Measurements from ENCODE around the gene SIPA1L3.

Gene SIPA1L3

DNA sequence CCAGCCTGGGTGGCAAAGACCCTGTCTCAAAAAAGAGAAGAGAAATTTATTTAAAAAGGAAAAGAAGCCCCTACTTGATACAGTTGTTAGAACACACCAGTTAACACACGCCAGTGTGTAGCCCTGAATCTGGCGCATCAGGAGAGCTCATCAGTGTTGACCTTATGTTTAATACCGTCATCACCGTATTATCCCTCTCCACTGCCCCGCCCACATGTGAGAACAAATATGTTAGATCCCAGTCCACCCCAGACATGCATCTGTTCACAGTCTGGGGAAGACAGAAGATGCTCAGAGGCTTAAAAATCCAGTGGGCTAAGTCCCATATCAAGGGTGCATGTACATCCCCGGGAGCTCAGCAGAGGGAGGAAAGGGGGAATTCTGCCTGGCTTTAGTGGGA is 161.8 kb downstream of the SIPA1L3 start:
- Histone ChIP-seq H3K27ac (ENCODE audit: extremely low read depth, low read depth, low read length) (no peak overlapping the region), H3K36me3 (ENCODE audit: control insufficient read depth in 2 of 2, insufficient read depth in 1 of 2, low read length in 2 of 2) (peaks cover 0 to 6% of the 10 kb centered on the region in 2 experiments; a peak in 1 of 3 replicates), H3K4me1 (ENCODE audit: control insufficient read depth, insufficient read depth, low read length) (no peaks in the 10 kb centered on the region), H3K4me3 (ENCODE audit: low read depth, low read length) (no peak overlapping the region), H3K9me3 (ENCODE audit: control insufficient read depth, insufficient read depth, low read depth, low read length) (no peaks in the 10 kb centered on the region)
- POLR2A ChIA-PET: interaction anchor here (0.6 kb wide), 2 partner anchors 15 to 861 kb away, joined by 3 read pairs; no protein-coding TSS in a partner anchor
- TF ChIP-seq ZNF660 (tag by site-specific recombination; IDR thresholded peaks at IDR 0.05) (no peak), ZNF433 (tag by site-specific recombination; IDR thresholded peaks at IDR 0.05; ENCODE audit: low read depth) (no peak), ZNF133 (tag by site-specific recombination; IDR thresholded peaks at IDR 0.05) (no peak), ZNF221 (tag by site-specific recombination; IDR thresholded peaks at IDR 0.05; ENCODE audit: borderline replicate concordance) (no peak), OVOL3 (tag by site-specific recombination; IDR thresholded peaks at IDR 0.05) (no peak), ZNF530 (tag by site-specific recombination; IDR thresholded peaks at IDR 0.05; ENCODE audit: low read depth) (no peak), ZNF558 (tag by site-specific recombination; IDR thresholded peaks at IDR 0.05) (no peak), ZBTB21 (tag by site-specific recombination; IDR thresholded peaks at IDR 0.05) (no peak), ZNF837 (tag by site-specific recombination; IDR thresholded peaks at IDR 0.05) (no peak), EGR2 (tag by site-specific recombination; IDR thresholded peaks at IDR 0.05; ENCODE audit: low read depth) (no peak), ZNF214 (tag by site-specific recombination; IDR thresholded peaks at IDR 0.05; ENCODE audit: borderline replicate concordance) (no peak), ZNF24 (tag by site-specific recombination; IDR thresholded peaks at IDR 0.05) (no peak), ZNF366 (tag by site-specific recombination; conservative IDR thresholded peaks at IDR 0.05) (no peak), MYNN (tag by site-specific recombination; IDR thresholded peaks at IDR 0.05; ENCODE audit: borderline replicate concordance) (no peak)
- TF ChIP-seq, protein P1, sequence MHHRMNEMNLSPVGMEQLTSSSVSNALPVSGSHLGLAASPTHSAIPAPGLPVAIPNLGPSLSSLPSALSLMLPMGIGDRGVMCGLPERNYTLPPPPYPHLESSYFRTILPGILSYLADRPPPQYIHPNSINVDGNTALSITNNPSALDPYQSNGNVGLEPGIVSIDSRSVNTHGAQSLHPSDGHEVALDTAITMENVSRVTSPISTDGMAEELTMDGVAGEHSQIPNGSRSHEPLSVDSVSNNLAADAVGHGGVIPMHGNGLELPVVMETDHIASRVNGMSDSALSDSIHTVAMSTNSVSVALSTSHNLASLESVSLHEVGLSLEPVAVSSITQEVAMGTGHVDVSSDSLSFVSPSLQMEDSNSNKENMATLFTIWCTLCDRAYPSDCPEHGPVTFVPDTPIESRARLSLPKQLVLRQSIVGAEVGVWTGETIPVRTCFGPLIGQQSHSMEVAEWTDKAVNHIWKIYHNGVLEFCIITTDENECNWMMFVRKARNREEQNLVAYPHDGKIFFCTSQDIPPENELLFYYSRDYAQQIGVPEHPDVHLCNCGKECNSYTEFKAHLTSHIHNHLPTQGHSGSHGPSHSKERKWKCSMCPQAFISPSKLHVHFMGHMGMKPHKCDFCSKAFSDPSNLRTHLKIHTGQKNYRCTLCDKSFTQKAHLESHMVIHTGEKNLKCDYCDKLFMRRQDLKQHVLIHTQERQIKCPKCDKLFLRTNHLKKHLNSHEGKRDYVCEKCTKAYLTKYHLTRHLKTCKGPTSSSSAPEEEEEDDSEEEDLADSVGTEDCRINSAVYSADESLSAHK (tag by site-specific recombination; IDR thresholded peaks at IDR 0.05): no peak
- TF ChIP-seq, protein P2, sequence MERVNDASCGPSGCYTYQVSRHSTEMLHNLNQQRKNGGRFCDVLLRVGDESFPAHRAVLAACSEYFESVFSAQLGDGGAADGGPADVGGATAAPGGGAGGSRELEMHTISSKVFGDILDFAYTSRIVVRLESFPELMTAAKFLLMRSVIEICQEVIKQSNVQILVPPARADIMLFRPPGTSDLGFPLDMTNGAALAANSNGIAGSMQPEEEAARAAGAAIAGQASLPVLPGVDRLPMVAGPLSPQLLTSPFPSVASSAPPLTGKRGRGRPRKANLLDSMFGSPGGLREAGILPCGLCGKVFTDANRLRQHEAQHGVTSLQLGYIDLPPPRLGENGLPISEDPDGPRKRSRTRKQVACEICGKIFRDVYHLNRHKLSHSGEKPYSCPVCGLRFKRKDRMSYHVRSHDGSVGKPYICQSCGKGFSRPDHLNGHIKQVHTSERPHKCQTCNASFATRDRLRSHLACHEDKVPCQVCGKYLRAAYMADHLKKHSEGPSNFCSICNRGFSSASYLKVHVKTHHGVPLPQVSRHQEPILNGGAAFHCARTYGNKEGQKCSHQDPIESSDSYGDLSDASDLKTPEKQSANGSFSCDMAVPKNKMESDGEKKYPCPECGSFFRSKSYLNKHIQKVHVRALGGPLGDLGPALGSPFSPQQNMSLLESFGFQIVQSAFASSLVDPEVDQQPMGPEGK (tag by site-specific recombination; IDR thresholded peaks at IDR 0.05): no peak
- TF ChIP-seq, protein P3, sequence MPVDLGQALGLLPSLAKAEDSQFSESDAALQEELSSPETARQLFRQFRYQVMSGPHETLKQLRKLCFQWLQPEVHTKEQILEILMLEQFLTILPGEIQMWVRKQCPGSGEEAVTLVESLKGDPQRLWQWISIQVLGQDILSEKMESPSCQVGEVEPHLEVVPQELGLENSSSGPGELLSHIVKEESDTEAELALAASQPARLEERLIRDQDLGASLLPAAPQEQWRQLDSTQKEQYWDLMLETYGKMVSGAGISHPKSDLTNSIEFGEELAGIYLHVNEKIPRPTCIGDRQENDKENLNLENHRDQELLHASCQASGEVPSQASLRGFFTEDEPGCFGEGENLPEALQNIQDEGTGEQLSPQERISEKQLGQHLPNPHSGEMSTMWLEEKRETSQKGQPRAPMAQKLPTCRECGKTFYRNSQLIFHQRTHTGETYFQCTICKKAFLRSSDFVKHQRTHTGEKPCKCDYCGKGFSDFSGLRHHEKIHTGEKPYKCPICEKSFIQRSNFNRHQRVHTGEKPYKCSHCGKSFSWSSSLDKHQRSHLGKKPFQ (tag by site-specific recombination; IDR thresholded peaks at IDR 0.05): no peak
- CTCF ChIA-PET: interaction anchor here (1.2 kb wide), 1 partner anchor 166 kb away, joined by 3 read pairs; no protein-coding TSS in a partner anchor

DNA sequence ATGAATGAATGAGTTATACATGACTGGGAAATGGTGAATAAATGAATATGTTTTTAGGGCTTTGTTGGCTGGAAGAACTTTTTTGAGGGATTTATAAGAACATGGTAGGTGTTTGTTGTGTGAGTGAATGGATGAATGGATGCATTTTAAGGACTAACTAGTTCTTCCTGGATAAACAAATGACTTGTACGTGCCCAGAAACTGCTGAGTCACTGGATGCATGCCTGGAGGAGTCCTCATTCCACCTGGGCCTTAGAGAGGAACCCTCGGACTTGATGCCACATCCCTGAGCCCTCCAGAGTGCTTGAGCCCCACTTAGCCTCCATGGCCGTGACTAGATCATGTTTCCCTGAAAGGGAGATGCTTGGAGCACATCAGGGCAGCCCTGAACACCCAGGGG is 163.6 kb downstream of the SIPA1L3 start:
- TF ChIP-seq, protein P2 (tag by site-specific recombination; IDR thresholded peaks at IDR 0.05): no peak
- TF ChIP-seq GLI2 (tag by site-specific recombination; IDR thresholded peaks at IDR 0.05; ENCODE audit: borderline replicate concordance, low read depth) (no peak), ZNF701 (tag by site-specific recombination; IDR thresholded peaks at IDR 0.05) (no peak), SCRT2 (tag by site-specific recombination; IDR thresholded peaks at IDR 0.05) (no peak), ZBTB8A (tag by site-specific recombination; IDR thresholded peaks at IDR 0.05) (0 out of 2 replicates have a peak, but pooled peaks have one; percentile 15), ZNF558 (tag by site-specific recombination; IDR thresholded peaks at IDR 0.05) (no peak), ZNF426 (tag by site-specific recombination; IDR thresholded peaks at IDR 0.05) (no peak)
- POLR2A ChIA-PET: no interaction called here

More for the DNA sequence above, 163.6 kb downstream of the SIPA1L3 start:
- no peak overlapping the region for H3K27ac ChIP-seq (ENCODE audit: extremely low read depth, low read depth, low read length)
- no peaks in the 10 kb centered on the region for H3K4me1 ChIP-seq (ENCODE audit: control insufficient read depth, insufficient read depth, low read length)
- no peaks in the 10 kb centered on the region for H3K9me3 ChIP-seq (ENCODE audit: control insufficient read depth, insufficient read depth, low read depth, low read length)
- H3K4me3 ChIP-seq (ENCODE audit: low read depth, low read length): no peak overlapping the region
- peaks cover 0 to 6% of the 10 kb centered on the region in 2 experiments; a peak in 1 of 3 replicates for H3K36me3 ChIP-seq (ENCODE audit: control insufficient read depth in 2 of 2, insufficient read depth in 1 of 2, low read length in 2 of 2)
- CTCF ChIA-PET: interaction anchor here (0.6 kb wide), 1 partner anchor 9 kb away, joined by 3 read pairs; no protein-coding TSS in a partner anchor
